GM19455 (cell line): ENCODE results near the gene PSMD4.
"Not testable (repeated sequence)": the region's sequence is repeated elsewhere in the genome, so short reads cannot be mapped to it uniquely, and the experiment has no call there.

Source experiments
- ATAC-seq: cut with Tn5 transposase; IDR thresholded peaks from one replicate; pipeline ENCODE4 v1.9.1; 2021; ENCODE audit not compliant: unreplicated experiment

Gene PSMD4

GRCh38 chr1:151254217-151255213 is at the start of gene PSMD4:
Gene PSMD4, plus strand, starts transcription at chr1:151254734. Its CDS starts 49 bp downstream, at chr1:151254783.
- ATAC-seq, result peak; percentile 91

GRCh38 chr1:151205381-151205965 is 49.1 kb upstream of the PSMD4 start:
- ATAC-seq, result not testable (repeated sequence)

- ATAC-seq, result no peak
Observed at GRCh38 chr1:151210830-151211229, 43.7 kb upstream of the PSMD4 start.

GRCh38 chr1:151211972-151212705 is 42.4 kb upstream of the PSMD4 start:
- no peak for ATAC-seq

- ATAC-seq, result no peak
Observed at GRCh38 chr1:151213560-151213959, 41.0 kb upstream of the PSMD4 start.

- ATAC-seq, result no peak
Observed at GRCh38 chr1:151221616-151222015, 32.9 kb upstream of the PSMD4 start.

GRCh38 chr1:151222130-151222529 is 32.4 kb upstream of the PSMD4 start:
- ATAC-seq, result no peak

GRCh38 chr1:151235235-151235634 is 19.3 kb upstream of the PSMD4 start:
- ATAC-seq, result no peak

GRCh38 chr1:151237678-151238466 is 16.7 kb upstream of the PSMD4 start:
- ATAC-seq, result no peak

GRCh38 chr1:151238467-151238739 is 16.1 kb upstream of the PSMD4 start:
- ATAC-seq, result no peak

GRCh38 chr1:151242442-151242841 is 12.1 kb upstream of the PSMD4 start:
- no peak for ATAC-seq

GRCh38 chr1:151243683-151244216 is 10.8 kb upstream of the PSMD4 start:
- no peak for ATAC-seq

- no peak for ATAC-seq
Observed at GRCh38 chr1:151246786-151247185, 7.7 kb upstream of the PSMD4 start.

- ATAC-seq, result no peak
Observed at GRCh38 chr1:151251656-151252470, 2.7 kb upstream of the PSMD4 start.

- no peak for ATAC-seq
Observed at GRCh38 chr1:151255381-151255780, 847 bp downstream of the PSMD4 start.

GRCh38 chr1:151259351-151259750 is 4.8 kb downstream of the PSMD4 start:
- no peak for ATAC-seq

- no peak for ATAC-seq
Observed at GRCh38 chr1:151265446-151266236, 11.1 kb downstream of the PSMD4 start.

GRCh38 chr1:151266315-151266714 is 11.8 kb downstream of the PSMD4 start:
- no peak for ATAC-seq

- ATAC-seq, result no peak
Observed at GRCh38 chr1:151266821-151267220, 12.3 kb downstream of the PSMD4 start.
